Measurements from ENCODE around the gene KCNH3. TPM values are rescaled to one million over a fixed set of nuclear protein-coding genes. Genes with fewer than 3 reads are reported as not detected.
A peak's percentile ranks its signal among the peaks of the same experiment; 100 is the strongest.

Gene KCNH3
- total and polyA plus RNA-seq, 2 donors (not counting 1 experiment from before 2014, with no cell fraction given), result 0.05 to 0.17 TPM

- no peak overlapping the region for H2AFZ ChIP-seq (ENCODE audit: low read length)
- no peaks in the 10 kb centered on the region for H4K20me1 ChIP-seq (ENCODE audit: control insufficient read depth, extremely low read depth, insufficient read depth, low read length)
- H3K27ac ChIP-seq (ENCODE audit: insufficient read depth, low read length), result no peak overlapping the region
- H3K4me3 ChIP-seq (replicated peaks in 1 of 4; ENCODE audit: control extremely low read depth in 1 of 4, insufficient read depth in 1 of 4, low read depth in 3 of 4, low read length in 4 of 4), result no peak overlapping the region
- TF ChIP-seq EZH2 (IDR thresholded peaks at IDR 0.05; ENCODE audit: low read length, missing control alignments), result no peak
- TF ChIP-seq CTCF (conservative IDR thresholded peaks at IDR 0.05 in 1 of 2, IDR thresholded peaks at IDR 0.05 in 1 of 2; ENCODE audit: low read depth in 1 of 2, low read length in 2 of 2), result no peak
- no peaks in the 10 kb centered on the region for H3K9me3 ChIP-seq (ENCODE audit: control insufficient read depth, insufficient read depth, low read depth, low read length)
- H3K4me1 ChIP-seq (ENCODE audit: control insufficient read depth, extremely low read depth, insufficient read depth, low read length), result peaks cover 3% of the 10 kb centered on the region
- no peaks in the 10 kb centered on the region for H3K27me3 ChIP-seq (ENCODE audit: control insufficient read depth, insufficient read depth, low read length)
- no peak for DNase-seq (ENCODE audit: low read depth in 2 of 2)
- peaks cover 24% of the 10 kb centered on the region for H3K79me2 ChIP-seq (ENCODE audit: control insufficient read depth, insufficient read depth, low read length)
- peak overlapping the region; percentile 100 for H3K4me2 ChIP-seq (ENCODE audit: extremely low read depth, insufficient read depth, low read length)
- H3K9ac ChIP-seq (ENCODE audit: insufficient read depth, low read length), result no peak overlapping the region
- H3K36me3 ChIP-seq (ENCODE audit: control insufficient read depth, insufficient read depth, low read length), result peaks cover 20% of the 10 kb centered on the region
Measured at GRCh38 chr12:49566361-49566760, 27.5 kb downstream of the KCNH3 start.

DNA sequence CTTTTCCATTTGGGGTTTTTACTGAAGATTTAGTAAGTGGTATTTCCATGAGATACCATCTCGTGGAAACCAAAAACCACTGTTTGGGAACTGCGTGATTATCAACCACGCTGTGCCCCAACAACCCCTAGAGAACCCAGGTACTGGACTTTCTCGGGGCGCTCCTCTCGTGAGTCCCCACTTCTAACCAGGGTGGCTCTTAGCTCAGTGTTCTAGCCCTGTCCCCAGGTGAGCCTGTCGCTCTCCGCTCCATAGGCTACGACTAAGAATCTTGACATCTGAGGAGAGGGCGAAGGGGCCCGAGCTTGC is 28.4 kb downstream of the KCNH3 start:
- H3K36me3 ChIP-seq (ENCODE audit: control insufficient read depth, insufficient read depth, low read length), result peaks cover 18% of the 10 kb centered on the region
- no peaks in the 10 kb centered on the region for H4K20me1 ChIP-seq (ENCODE audit: control insufficient read depth, extremely low read depth, insufficient read depth, low read length)
- no peak for DNase-seq (ENCODE audit: low read depth in 2 of 2)
- H3K9me3 ChIP-seq (ENCODE audit: control insufficient read depth, insufficient read depth, low read depth, low read length), result no peaks in the 10 kb centered on the region
- TF ChIP-seq CTCF (conservative IDR thresholded peaks at IDR 0.05 in 1 of 2, IDR thresholded peaks at IDR 0.05 in 1 of 2; ENCODE audit: low read depth in 1 of 2, low read length in 2 of 2) (no peak), EZH2 (IDR thresholded peaks at IDR 0.05; ENCODE audit: low read length, missing control alignments) (no peak)
- H3K9ac ChIP-seq (ENCODE audit: insufficient read depth, low read length), result peak overlapping the region; percentile 99
- H3K4me3 ChIP-seq (replicated peaks in 1 of 4; ENCODE audit: control extremely low read depth in 1 of 4, insufficient read depth in 1 of 4, low read depth in 3 of 4, low read length in 4 of 4), result peak overlapping the region; percentile 77 to 100 (median 96)
- peak overlapping the region; percentile 98 for H3K27ac ChIP-seq (ENCODE audit: insufficient read depth, low read length)
- H3K4me2 ChIP-seq (ENCODE audit: extremely low read depth, insufficient read depth, low read length), result peak overlapping the region; percentile 100
- peaks cover 3% of the 10 kb centered on the region for H3K4me1 ChIP-seq (ENCODE audit: control insufficient read depth, extremely low read depth, insufficient read depth, low read length)
- no peaks in the 10 kb centered on the region for H3K27me3 ChIP-seq (ENCODE audit: control insufficient read depth, insufficient read depth, low read length)
- peaks cover 24% of the 10 kb centered on the region for H3K79me2 ChIP-seq (ENCODE audit: control insufficient read depth, insufficient read depth, low read length)
- peak overlapping the region; percentile 86 for H2AFZ ChIP-seq (ENCODE audit: low read length)

DNA sequence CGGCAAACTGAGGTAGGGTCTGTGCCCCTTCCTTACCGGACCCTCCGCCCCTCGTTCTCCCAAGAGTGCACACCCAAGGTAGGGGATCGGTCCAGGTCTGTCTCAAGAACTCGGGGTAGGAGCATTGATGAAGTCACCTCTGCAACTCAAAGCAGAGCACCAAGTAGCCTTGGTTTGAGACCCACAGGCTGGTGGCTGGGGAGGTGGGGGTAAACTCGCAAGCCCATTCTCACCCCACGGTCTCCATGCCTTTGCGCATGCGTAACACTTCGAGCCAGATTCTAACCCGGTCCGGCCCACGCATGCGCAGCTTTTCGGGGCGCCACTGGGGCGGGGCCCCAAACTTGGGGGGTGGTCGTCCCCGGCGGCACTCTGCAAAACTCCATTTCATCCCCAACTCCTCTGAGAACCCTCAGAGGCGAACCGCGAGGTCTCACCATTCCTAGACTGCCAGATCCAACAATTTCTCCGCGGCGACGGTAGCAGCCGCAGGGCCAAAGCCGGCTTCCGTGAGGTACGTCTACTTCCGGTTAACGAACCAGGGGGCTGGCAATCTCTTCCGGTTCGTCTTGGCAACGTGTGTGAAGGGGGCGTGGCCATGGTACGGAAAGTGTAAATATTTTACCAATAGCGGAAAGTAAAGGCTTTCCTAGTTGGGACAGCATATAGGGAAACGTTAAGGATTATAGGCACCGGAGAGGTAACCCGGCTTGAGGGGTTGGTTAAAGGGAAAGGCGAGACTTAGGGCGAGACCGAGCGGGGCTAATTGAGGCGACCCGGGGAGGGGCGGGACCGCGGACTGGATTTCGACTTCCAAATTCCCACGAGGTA is 29.0 kb downstream of the KCNH3 start, which contains the start of gene MCRS1:
MCRS1 (minus strand) TSS at position 532 of the 831 bp plus-strand sequence. CDS start 1,411 bp downstream, outside the sequence.
- peak; percentile 85 to 93 for DNase-seq (ENCODE audit: low read depth in 2 of 2)
- peaks cover 3% of the 10 kb centered on the region for H3K4me1 ChIP-seq (ENCODE audit: control insufficient read depth, extremely low read depth, insufficient read depth, low read length)
- H4K20me1 ChIP-seq (ENCODE audit: control insufficient read depth, extremely low read depth, insufficient read depth, low read length), result no peaks in the 10 kb centered on the region
- H3K79me2 ChIP-seq (ENCODE audit: control insufficient read depth, insufficient read depth, low read length), result peaks cover 24% of the 10 kb centered on the region
- peak within 1 kb of the TSS; percentile 98 for H3K27ac ChIP-seq (ENCODE audit: insufficient read depth, low read length)
- H3K9ac ChIP-seq (ENCODE audit: insufficient read depth, low read length), result peak within 1 kb of the TSS; percentile 99
- no peaks in the 10 kb centered on the region for H3K9me3 ChIP-seq (ENCODE audit: control insufficient read depth, insufficient read depth, low read depth, low read length)
- peaks cover 17% of the 10 kb centered on the region for H3K36me3 ChIP-seq (ENCODE audit: control insufficient read depth, insufficient read depth, low read length)
- H3K27me3 ChIP-seq (ENCODE audit: control insufficient read depth, insufficient read depth, low read length), result no peaks in the 10 kb centered on the region
- TF ChIP-seq CTCF (conservative IDR thresholded peaks at IDR 0.05 in 1 of 2, IDR thresholded peaks at IDR 0.05 in 1 of 2; ENCODE audit: low read depth in 1 of 2, low read length in 2 of 2) (no peak), EZH2 (IDR thresholded peaks at IDR 0.05; ENCODE audit: low read length, missing control alignments) (no peak)
- H3K4me2 ChIP-seq (ENCODE audit: extremely low read depth, insufficient read depth, low read length), result peak within 1 kb of the TSS; percentile 100
- H2AFZ ChIP-seq (ENCODE audit: low read length), result peak within 1 kb of the TSS; percentile 99
- peak within 1 kb of the TSS; percentile 77 to 100 (median 96) for H3K4me3 ChIP-seq (replicated peaks in 1 of 4; ENCODE audit: control extremely low read depth in 1 of 4, insufficient read depth in 1 of 4, low read depth in 3 of 4, low read length in 4 of 4)
